Measurements from ENCODE around the gene DMGDH. TPM values are rescaled to one million over a fixed set of nuclear protein-coding genes. Genes with fewer than 3 reads are reported as not detected.

Gene DMGDH
- total and polyA plus RNA-seq, 2 donors (not counting 1 experiment from before 2014, with no cell fraction given) = 0.47 to 0.63 TPM

DNA sequence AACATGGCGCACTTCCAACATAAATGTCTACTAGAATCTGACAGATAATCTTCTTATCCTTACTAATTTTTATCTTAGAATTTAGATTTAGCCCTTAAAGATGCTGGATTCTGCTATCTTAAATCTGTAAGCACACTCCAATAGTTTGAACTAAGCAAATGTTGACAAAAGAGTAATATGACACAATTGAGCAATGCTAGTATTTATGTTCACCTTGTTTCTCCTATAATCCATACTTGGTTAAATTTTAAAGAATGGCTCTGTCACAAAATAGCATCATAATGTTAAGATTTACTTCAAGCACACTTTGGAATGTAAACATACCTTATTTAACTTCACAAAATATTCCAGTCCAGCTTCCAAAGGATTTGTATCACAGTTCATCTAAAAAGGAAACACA is 45.5 kb downstream of the DMGDH start:
- H3K27me3 Mint-ChIP-seq = peaks cover 68% of the 10 kb centered on the region
- peaks cover 0 to 18% (median 9%) of the 10 kb centered on the region in 4 experiments for H3K27me3 ChIP-seq (replicated peaks in 1 of 4; ENCODE audit: control extremely low read depth in 1 of 4, control insufficient read depth in 3 of 4, insufficient read depth in 4 of 4, low read length in 3 of 4)
- H3K4me3 ChIP-seq (ENCODE audit: control extremely low read depth in 1 of 5, extremely low read depth in 1 of 5, insufficient read depth in 1 of 5, low read depth in 2 of 5, low read length in 4 of 5) = no peak overlapping the region
- WGBS (ENCODE audit: insufficient coverage) = no CpG with 5 or more reads among the region's 1 CpG
- intact Hi-C loops (cut with micrococcal nuclease) = loop anchor here (10.0 kb wide), 1 partner anchor 511 kb away; no protein-coding TSS in a partner anchor
- no peak overlapping the region for H3K4me3 Mint-ChIP-seq
- DNase-seq = no peak
- H4K20me1 ChIP-seq (ENCODE audit: control insufficient read depth, insufficient read depth, low read length, poor library complexity, severe bottlenecking) = no peaks in the 10 kb centered on the region
- no peak overlapping the region for H2AFZ ChIP-seq (ENCODE audit: insufficient read depth, low read depth, low read length, poor library complexity, severe bottlenecking)
- no peaks in the 10 kb centered on the region for H3K9me3 Mint-ChIP-seq (ENCODE audit: insufficient read depth)
- H3K27ac ChIP-seq (ENCODE audit: low read length in 2 of 2) = no peak overlapping the region
- ChIA-PET CTCF (interaction anchor here (1.1 to 7.4 kb wide), 10 partner anchors 8 to 832 kb away, joined by 3 to 85 read pairs (median 6); partner anchors contain the start of gene ARSB), POLR2A (no interaction called here)
- peaks cover 8% of the 10 kb centered on the region for H3K4me1 Mint-ChIP-seq
- H3K4me1 ChIP-seq (ENCODE audit: control insufficient read depth in 2 of 2, insufficient read depth in 2 of 2, low read length in 2 of 2) = peaks cover 6 to 12% of the 10 kb centered on the region in 2 donors
- no peak overlapping the region for H3K4me2 ChIP-seq (replicated peaks; ENCODE audit: low read depth, low read length, poor library complexity, severe bottlenecking)
- no peak overlapping the region for H3K27ac Mint-ChIP-seq
- H3K36me3 ChIP-seq (replicated peaks in 1 of 2; ENCODE audit: control extremely low read depth in 1 of 2, control insufficient read depth in 1 of 2, extremely low read depth in 1 of 2, insufficient read depth in 2 of 2, low read length in 1 of 2) = no peaks in the 10 kb centered on the region
- TF ChIP-seq, protein P1, sequence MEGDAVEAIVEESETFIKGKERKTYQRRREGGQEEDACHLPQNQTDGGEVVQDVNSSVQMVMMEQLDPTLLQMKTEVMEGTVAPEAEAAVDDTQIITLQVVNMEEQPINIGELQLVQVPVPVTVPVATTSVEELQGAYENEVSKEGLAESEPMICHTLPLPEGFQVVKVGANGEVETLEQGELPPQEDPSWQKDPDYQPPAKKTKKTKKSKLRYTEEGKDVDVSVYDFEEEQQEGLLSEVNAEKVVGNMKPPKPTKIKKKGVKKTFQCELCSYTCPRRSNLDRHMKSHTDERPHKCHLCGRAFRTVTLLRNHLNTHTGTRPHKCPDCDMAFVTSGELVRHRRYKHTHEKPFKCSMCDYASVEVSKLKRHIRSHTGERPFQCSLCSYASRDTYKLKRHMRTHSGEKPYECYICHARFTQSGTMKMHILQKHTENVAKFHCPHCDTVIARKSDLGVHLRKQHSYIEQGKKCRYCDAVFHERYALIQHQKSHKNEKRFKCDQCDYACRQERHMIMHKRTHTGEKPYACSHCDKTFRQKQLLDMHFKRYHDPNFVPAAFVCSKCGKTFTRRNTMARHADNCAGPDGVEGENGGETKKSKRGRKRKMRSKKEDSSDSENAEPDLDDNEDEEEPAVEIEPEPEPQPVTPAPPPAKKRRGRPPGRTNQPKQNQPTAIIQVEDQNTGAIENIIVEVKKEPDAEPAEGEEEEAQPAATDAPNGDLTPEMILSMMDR (IDR thresholded peaks at IDR 0.05) = no peak
- TF ChIP-seq EZH2 (IDR thresholded peaks at IDR 0.05; ENCODE audit: borderline replicate concordance, insufficient read depth, low read depth, low read length, poor library complexity, severe bottlenecking) = no peak
- ATAC-seq (ENCODE audit: low read depth) = no peak
- H3K9ac ChIP-seq (ENCODE audit: low read length) = no peak overlapping the region
- H3K79me2 ChIP-seq (ENCODE audit: control insufficient read depth, insufficient read depth, low read length) = no peaks in the 10 kb centered on the region
- no peaks in the 10 kb centered on the region for H3K9me3 ChIP-seq (ENCODE audit: control extremely low read depth in 1 of 3, control insufficient read depth in 2 of 3, insufficient read depth in 1 of 3, low read length in 2 of 3)

DNA sequence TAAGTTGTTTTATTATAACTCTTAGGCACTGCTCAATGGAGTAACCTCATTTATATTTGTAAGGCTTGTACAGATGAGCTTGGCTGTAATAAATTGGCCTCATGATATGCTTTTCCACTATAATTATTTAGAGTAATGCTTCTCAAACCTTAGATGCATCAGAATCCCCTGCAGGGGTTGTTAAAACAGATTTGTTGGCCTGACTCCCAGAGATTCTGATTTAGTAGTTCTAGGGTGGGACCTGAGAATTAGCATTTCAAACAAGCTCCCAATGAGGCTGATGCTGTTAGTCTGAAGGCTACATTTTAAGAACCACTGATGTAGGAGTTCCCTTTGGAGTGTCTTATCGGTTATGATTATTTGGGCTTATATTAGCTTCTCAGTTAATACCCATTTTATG is 46.1 kb downstream of the DMGDH start:
- POLR2A ChIA-PET = no interaction called here
- Histone ChIP-seq H3K4me1 (ENCODE audit: control insufficient read depth in 2 of 2, insufficient read depth in 2 of 2, low read length in 2 of 2) (peaks cover 6 to 12% of the 10 kb centered on the region in 2 donors), H3K9ac (ENCODE audit: low read length) (no peak overlapping the region), H2AFZ (ENCODE audit: insufficient read depth, low read depth, low read length, poor library complexity, severe bottlenecking) (no peak overlapping the region), H3K9me3 (ENCODE audit: control extremely low read depth in 1 of 3, control insufficient read depth in 2 of 3, insufficient read depth in 1 of 3, low read length in 2 of 3) (no peaks in the 10 kb centered on the region), H3K27me3 (replicated peaks in 1 of 4; ENCODE audit: control extremely low read depth in 1 of 4, control insufficient read depth in 3 of 4, insufficient read depth in 4 of 4, low read length in 3 of 4) (peaks cover 0 to 18% (median 9%) of the 10 kb centered on the region in 4 experiments), H3K4me2 (replicated peaks; ENCODE audit: low read depth, low read length, poor library complexity, severe bottlenecking) (no peak overlapping the region), H3K79me2 (ENCODE audit: control insufficient read depth, insufficient read depth, low read length) (no peaks in the 10 kb centered on the region), H4K20me1 (ENCODE audit: control insufficient read depth, insufficient read depth, low read length, poor library complexity, severe bottlenecking) (no peaks in the 10 kb centered on the region), H3K36me3 (replicated peaks in 1 of 2; ENCODE audit: control extremely low read depth in 1 of 2, control insufficient read depth in 1 of 2, extremely low read depth in 1 of 2, insufficient read depth in 2 of 2, low read length in 1 of 2) (no peaks in the 10 kb centered on the region), H3K27ac (ENCODE audit: low read length in 2 of 2) (no peak overlapping the region), H3K4me3 (ENCODE audit: control extremely low read depth in 1 of 5, extremely low read depth in 1 of 5, insufficient read depth in 1 of 5, low read depth in 2 of 5, low read length in 4 of 5) (no peak overlapping the region)
- H3K4me3 Mint-ChIP-seq = no peak overlapping the region
- DNase-seq (no peak), ATAC-seq (ENCODE audit: low read depth) (no peak)
- CTCF ChIA-PET = interaction anchor here (1.1 to 7.4 kb wide), 13 partner anchors 11 to 833 kb away, joined by 3 to 85 read pairs (median 5); partner anchors contain the start of gene ARSB
- H3K27ac Mint-ChIP-seq = no peak overlapping the region
- TF ChIP-seq EZH2 (IDR thresholded peaks at IDR 0.05; ENCODE audit: borderline replicate concordance, insufficient read depth, low read depth, low read length, poor library complexity, severe bottlenecking) = no peak
- 80% methylated on average over 1 of the region's 1 CpG for WGBS (ENCODE audit: insufficient coverage)
- H3K27me3 Mint-ChIP-seq = peaks cover 64% of the 10 kb centered on the region
- peaks cover 8% of the 10 kb centered on the region for H3K4me1 Mint-ChIP-seq
- intact Hi-C loops (cut with micrococcal nuclease) = loop anchor here (10.0 kb wide), 1 partner anchor 511 kb away; no protein-coding TSS in a partner anchor
- H3K9me3 Mint-ChIP-seq (ENCODE audit: insufficient read depth) = no peaks in the 10 kb centered on the region
